ENCODE data around the gene ZNF141.
"Not testable (repeated sequence)": the region's sequence is repeated elsewhere in the genome, so short reads cannot be mapped to it uniquely, and the experiment has no call there.

ZNF141 gene

GRCh38 chr4:385934-386707, 48.5 kb downstream of the ZNF141 start:
- no peak for DNase-seq

GRCh38 chr4:386708-387105, 49.1 kb downstream of the ZNF141 start:
- no peak for DNase-seq

GRCh38 chr4:404006-404405, 66.4 kb downstream of the ZNF141 start:
- DNase-seq, result no peak

GRCh38 chr4:408321-408720, 70.7 kb downstream of the ZNF141 start:
- DNase-seq, result not testable (repeated sequence)

GRCh38 chr4:422587-422986, 85.0 kb downstream of the ZNF141 start:
- no peak for DNase-seq

Measured in DMS79 (cell line).